ES-I3 (cell line): ENCODE measurements around the gene C17orf114.

ENCODE experiments used
- H3K36me3 ChIP-seq: 2 replicates; pipeline ENCODE4 v1.6.1; 2013; ENCODE audit warnings: mild to moderate bottlenecking, low read length, control low read depth, moderate library complexity; ENCODE audit not compliant: insufficient read depth
- H3K4me1 ChIP-seq: 2 replicates; pipeline ENCODE4 v1.6.1; 2013; ENCODE audit warnings: mild to moderate bottlenecking, control low read depth, low read length; ENCODE audit not compliant: insufficient read depth
- H3K9ac ChIP-seq: 2 replicates; pipeline ENCODE4 v1.6.1; 2013; ENCODE audit warnings: low read depth, mild to moderate bottlenecking, low read length, moderate library complexity
- H3K9me3 ChIP-seq: 2 replicates; pipeline ENCODE4 v1.6.1; 2013; ENCODE audit warnings: mild to moderate bottlenecking, low read length, moderate library complexity; ENCODE audit not compliant: control insufficient read depth, insufficient read depth

Gene C17orf114

GRCh38 chr17:4802228-4802627 is at the start of gene C17orf114:
Gene C17orf114 (minus strand): TSS chr17:4802328.
- Histone ChIP-seq H3K9me3 (no peaks in the 10 kb centered on the region), H3K9ac (no peak within 1 kb of the TSS), H3K4me1 (no peaks in the 10 kb centered on the region; the same call in 1 of the 2 replicates), H3K36me3 (peaks cover 10% of the 10 kb centered on the region)

- Histone ChIP-seq H3K9me3 (no peaks in the 10 kb centered on the region), H3K36me3 (no peaks in the 10 kb centered on the region), H3K9ac (no peak overlapping the region; the same call in 1 of the 2 replicates), H3K4me1 (peaks cover 58% of the 10 kb centered on the region)
Observed at GRCh38 chr17:4851084-4851483, 49.0 kb upstream of the C17orf114 start.

GRCh38 chr17:4850246-4850645 is 48.1 kb upstream of the C17orf114 start:
- no peaks in the 10 kb centered on the region for H3K9me3 ChIP-seq
- no peak overlapping the region for H3K9ac ChIP-seq
- H3K36me3 ChIP-seq, result no peaks in the 10 kb centered on the region
- H3K4me1 ChIP-seq, result peaks cover 58% of the 10 kb centered on the region

- H3K4me1 ChIP-seq, result peaks cover 52% of the 10 kb centered on the region
- H3K36me3 ChIP-seq, result no peaks in the 10 kb centered on the region
- H3K9ac ChIP-seq, result no peak overlapping the region
- H3K9me3 ChIP-seq, result no peaks in the 10 kb centered on the region
Observed at GRCh38 chr17:4849011-4849536, 46.9 kb upstream of the C17orf114 start.

- H3K9me3 ChIP-seq, result no peaks in the 10 kb centered on the region
- H3K9ac ChIP-seq, result no peak overlapping the region
- H3K4me1 ChIP-seq, result peaks cover 44% of the 10 kb centered on the region
- no peaks in the 10 kb centered on the region for H3K36me3 ChIP-seq
Observed at GRCh38 chr17:4846635-4847390, 44.7 kb upstream of the C17orf114 start.

GRCh38 chr17:4845118-4845517 is 43.0 kb upstream of the C17orf114 start:
- no peak overlapping the region for H3K9ac ChIP-seq
- H3K36me3 ChIP-seq, result no peaks in the 10 kb centered on the region
- H3K9me3 ChIP-seq, result no peaks in the 10 kb centered on the region
- peaks cover 36% of the 10 kb centered on the region for H3K4me1 ChIP-seq

- Histone ChIP-seq H3K4me1 (peaks cover 21% of the 10 kb centered on the region), H3K9ac (no peak overlapping the region), H3K9me3 (no peaks in the 10 kb centered on the region), H3K36me3 (no peaks in the 10 kb centered on the region)
Observed at GRCh38 chr17:4843321-4844000, 41.3 kb upstream of the C17orf114 start.

DNA sequence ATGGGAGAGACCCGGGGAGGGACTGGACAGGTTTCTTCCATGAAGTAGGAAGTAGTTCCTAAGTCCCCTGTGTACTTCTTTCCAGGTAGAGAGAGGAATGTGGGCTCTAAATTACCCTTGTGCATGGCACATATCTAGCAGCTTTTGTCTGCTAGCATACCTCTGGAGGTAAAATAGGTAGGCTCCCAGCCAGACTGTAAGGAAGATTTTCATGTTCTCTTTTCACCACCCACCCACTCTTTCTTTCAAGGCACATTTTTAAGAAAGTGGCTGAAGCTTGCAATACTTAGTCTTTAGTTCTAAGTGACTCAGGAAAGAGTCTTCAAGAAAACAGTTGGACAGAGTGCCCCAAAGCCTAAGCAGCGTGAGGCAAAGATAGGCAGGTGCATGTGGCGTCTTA is 40.2 kb upstream of the C17orf114 start:
- no peak overlapping the region for H3K9ac ChIP-seq
- peaks cover 3% of the 10 kb centered on the region; the same call in 1 of the 2 replicates for H3K36me3 ChIP-seq
- H3K9me3 ChIP-seq, result no peaks in the 10 kb centered on the region
- H3K4me1 ChIP-seq, result peaks cover 12% of the 10 kb centered on the region; the same call in 1 of the 2 replicates

DNA sequence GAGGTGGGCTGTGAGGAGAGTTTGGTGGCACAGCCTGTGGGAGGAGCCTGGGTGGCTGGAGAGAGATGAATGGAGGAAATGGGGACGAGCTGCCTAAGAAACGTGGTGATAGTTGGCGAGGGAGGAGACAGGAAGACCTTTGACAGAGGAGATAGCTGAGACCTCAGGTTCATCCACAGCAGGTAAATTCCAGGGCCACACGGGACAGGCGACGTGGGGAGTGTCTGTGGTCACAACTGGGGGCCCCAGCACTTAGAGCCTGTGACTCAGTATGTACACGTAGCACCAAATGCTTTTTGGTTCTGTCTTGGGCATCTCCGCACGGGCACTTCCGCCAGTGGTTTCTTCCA is 38.7 kb upstream of the C17orf114 start:
- H3K9me3 ChIP-seq, result no peaks in the 10 kb centered on the region
- no peak overlapping the region for H3K9ac ChIP-seq
- H3K36me3 ChIP-seq, result peaks cover 7% of the 10 kb centered on the region; the same call in 1 of the 2 replicates
- H3K4me1 ChIP-seq, result peaks cover 10% of the 10 kb centered on the region; the same call in 1 of the 2 replicates

DNA sequence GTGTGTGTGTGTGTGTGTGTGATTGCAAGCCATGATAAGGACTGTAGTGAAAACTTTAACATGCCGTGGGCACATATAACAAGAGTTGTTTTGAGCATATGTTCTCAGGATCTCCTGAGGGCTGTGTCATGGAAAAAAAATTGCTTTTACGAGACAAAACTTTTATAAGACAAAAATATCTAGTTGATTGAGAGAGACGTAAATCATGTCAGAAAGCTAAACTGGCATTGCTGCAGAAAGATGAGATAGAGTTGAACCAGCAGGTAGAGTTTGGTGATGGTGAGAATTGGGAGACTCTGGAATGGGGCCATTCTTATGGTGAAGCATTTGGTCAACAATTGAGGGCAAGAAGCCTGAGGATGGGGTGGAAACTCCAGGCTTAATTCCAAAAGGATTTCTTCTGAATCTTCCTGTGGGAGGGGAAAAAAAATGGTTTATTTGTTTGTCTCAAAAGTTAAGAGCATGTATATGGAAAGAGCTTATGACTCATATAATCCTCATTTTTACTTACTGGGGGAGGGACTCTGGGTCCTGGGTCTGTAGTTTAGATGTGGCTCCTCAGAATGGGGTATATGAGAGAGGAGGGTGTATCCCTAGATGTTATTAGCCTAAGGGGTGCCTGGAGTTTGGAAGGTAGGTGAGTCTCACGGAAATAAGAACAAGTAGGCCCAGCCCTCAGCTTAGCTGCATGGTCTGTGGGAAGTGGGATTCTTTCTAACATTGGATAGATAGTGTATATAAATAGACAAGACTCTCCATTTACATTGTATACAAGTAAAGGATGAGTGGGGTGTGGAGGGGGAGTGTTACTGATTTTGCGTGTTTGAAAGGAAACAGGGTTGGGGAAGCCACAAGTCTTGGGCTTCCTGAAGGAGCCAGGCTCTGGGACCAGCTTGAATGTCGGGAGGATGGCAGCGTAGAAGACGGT is 38.1 kb upstream of the C17orf114 start:
- Histone ChIP-seq H3K36me3 (peaks cover 7% of the 10 kb centered on the region; the same call in 1 of the 2 replicates), H3K9me3 (no peaks in the 10 kb centered on the region), H3K4me1 (peaks cover 13% of the 10 kb centered on the region; the same call in 1 of the 2 replicates), H3K9ac (no peak overlapping the region)

- H3K4me1 ChIP-seq, result peaks cover 19% of the 10 kb centered on the region
- no peak overlapping the region for H3K9ac ChIP-seq
- no peaks in the 10 kb centered on the region for H3K9me3 ChIP-seq
- peaks cover 7% of the 10 kb centered on the region; the same call in 1 of the 2 replicates for H3K36me3 ChIP-seq
Observed at GRCh38 chr17:4839221-4839620, 37.1 kb upstream of the C17orf114 start.

GRCh38 chr17:4838309-4838785 is 36.2 kb upstream of the C17orf114 start:
- Histone ChIP-seq H3K9me3 (no peaks in the 10 kb centered on the region), H3K4me1 (peaks cover 20% of the 10 kb centered on the region), H3K9ac (no peak overlapping the region), H3K36me3 (peaks cover 7% of the 10 kb centered on the region; the same call in 1 of the 2 replicates)

DNA sequence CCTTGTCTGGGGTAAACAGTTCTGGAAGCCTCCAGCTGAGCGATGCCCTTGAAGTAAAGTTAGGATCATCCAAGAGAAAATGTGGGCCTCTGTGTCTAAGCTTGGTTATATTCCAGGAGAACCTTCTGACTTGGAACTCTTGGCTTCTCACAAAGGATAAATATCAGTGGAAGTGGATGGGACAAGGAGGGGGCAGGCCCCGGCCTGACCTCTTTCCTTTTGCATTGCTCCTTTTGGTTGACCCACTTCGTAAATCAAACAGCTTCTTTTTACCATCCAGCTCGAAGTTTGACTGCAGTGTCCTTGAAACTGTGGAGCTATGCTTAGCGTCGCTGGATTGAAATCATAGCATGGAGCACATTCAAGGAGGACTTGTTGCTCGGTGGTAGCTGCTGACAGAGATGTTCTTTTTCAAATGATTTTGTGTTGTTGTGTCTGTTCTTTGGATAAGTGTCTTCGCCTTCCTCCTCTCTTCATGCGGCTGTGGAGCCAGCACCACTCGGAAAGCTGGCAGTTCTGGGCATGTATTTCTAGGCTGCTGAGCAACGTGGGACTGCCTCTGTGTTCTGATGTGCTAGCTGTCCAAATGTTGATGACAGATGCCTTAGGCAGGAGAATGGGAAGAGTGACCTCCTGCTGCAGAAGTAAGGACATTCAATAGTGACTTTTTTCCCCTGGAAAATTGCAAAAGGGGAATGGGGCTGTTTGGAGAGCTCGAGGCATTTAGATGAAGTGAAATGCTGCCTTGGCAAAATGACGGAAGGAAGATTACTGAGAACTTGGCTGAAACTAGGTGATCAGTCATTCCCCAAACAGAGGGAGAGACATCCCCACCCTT is 35.6 kb upstream of the C17orf114 start:
- no peak overlapping the region for H3K9ac ChIP-seq
- peaks cover 7% of the 10 kb centered on the region; the same call in 1 of the 2 replicates for H3K36me3 ChIP-seq
- H3K9me3 ChIP-seq, result no peaks in the 10 kb centered on the region
- peaks cover 20% of the 10 kb centered on the region for H3K4me1 ChIP-seq
